GM18498 (cell line): ENCODE data around the gene GRB10.

Source experiments
- ATAC-seq: cut with Tn5 transposase; IDR thresholded peaks from one replicate; pipeline ENCODE4 v1.9.1; 2021; ENCODE audit warnings: mild to moderate bottlenecking, moderate library complexity; ENCODE audit not compliant: unreplicated experiment

Gene GRB10

DNA sequence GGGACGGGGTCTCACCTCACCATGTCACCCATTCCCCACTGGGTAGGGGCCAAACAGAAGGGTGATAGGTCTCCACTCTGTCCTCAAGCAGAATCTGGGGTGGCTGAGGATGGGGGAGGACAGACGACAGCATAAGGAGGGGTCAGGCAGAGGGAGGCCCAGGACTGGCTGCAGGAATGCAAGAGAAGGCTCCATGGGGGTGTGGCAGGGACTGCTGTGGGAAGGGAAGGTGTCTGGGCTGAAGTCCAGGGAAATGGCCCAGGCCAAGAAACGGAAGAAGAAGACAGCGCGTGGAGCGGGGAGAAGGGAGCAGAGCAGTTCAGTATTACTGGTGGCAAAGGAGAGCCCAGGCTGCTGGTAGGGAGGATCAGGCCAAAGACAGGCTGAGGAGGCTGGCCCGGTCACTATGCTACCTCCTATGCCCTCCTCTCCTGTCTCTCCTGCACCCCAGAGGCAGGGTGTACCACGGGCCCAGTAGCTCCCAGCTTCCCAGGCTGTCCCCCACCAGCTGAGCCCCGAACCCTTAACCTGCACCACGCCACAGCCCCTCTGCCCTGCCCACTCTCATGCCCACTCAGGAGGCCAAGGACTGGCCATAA, 60.9 kb downstream of the GRB10 start:
- no peak for ATAC-seq

DNA sequence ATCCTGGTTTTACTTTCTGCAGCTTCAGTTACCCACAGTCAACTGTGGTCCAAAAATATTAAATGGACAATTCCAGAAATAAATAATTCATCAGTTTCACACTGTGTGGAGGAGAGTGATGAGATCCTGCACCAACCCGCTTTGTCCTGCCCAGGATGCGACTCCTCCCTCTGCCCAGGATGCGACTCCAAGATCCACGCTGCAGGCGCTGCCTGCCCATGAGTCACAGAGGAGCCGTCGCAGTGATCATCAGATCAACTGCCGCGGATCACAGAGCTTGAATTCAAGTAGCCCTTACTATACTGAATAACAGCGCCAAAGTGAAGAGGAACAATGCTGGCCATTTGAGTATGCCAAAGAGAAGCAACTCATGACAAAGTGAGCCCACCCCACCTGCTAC, 61.5 kb downstream of the GRB10 start:
- no peak for ATAC-seq

DNA sequence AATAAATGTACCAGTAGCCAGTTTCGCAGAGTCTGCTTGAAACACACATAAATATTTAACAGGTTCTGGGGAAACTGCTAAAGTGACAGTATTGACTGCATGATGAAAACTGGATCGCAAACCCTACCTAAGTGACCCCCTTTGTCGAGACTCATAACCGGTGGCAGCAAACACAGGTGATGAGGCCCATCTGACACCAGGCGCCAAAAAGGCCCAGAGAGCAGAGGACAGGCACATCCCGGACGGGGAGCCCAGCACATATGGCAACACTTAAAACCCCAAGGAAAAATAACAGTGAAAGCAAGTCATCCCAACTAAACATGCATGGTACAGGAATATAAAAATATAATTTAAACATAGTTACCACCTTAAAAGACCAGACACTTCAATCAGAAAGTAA, 62.4 kb downstream of the GRB10 start:
- ATAC-seq, result no peak

DNA sequence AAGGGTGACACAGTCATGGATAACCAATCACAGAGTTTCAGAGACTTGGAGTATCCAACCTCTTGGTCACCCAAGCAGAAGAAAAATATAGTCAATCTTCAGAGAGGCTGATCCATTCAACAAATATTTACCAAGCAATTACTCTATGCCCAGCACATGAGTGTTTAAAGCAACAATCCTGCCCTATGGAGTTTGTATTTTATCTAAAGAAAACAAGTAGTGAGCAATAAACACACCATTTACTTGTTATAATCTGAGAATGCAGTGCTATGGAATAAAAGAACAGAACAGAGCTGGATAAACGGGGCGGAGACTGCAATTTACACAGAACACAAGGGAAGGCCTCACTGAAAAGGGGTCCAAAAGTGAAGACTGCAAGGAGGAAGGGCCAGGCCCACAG, 63.8 kb downstream of the GRB10 start:
- ATAC-seq, result no peak

DNA sequence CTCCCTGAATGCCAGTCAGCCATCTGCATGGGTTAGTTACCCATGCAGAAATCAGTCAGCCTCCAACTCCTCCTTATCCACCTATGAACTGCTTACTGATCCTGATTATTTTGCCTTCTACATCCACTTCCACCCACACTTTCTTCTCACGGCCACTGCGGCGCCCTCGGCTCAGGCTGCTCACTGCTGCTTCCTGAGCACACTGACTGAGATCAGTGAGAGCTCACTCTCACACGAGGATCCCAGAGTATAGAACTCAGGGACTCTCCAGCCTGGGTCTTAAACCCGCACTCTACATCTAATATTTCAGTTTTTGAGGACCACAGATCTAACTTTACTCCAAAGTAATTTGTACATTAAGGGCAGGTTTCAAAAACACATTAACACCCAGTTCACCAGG, 64.4 kb downstream of the GRB10 start:
- ATAC-seq, result no peak

DNA sequence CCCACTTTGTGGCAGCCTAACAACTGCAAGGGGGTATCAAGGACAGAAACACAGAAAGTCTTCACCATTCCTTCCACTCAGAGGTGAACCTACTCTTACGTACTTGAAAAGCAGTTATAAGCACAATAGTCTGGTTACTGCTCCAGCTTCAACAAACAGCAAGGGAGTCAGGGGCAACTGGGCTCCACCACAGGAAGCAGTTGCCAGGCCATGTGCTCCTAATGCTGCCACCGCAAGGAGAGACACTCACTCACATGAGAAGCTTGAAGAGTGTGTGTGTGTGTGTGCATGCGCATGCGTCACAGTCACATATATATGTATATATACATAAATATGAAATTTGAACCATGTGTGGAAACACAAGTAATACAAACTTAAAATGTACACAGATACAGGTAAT, 65.5 kb downstream of the GRB10 start:
- no peak for ATAC-seq

DNA sequence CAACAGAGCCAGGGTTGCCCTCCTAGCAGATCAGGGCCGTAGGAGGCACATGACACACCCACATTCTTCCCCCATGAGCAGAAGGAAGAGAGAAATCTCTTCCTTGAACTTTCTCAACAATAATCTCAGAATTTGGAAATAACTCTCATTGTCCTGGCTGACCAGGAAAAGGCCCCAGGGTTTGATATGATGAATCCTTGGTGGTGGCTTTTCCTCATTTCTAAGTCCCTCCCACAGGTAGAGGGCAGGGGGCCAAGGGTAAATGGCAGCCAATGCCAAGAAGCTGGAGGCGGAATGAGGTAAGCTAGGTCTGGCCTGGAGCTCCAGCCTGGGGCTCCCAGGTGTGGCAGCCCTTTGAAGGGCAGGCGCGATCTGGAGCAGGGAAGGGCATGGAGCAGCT, 67.8 kb downstream of the GRB10 start:
- no peak for ATAC-seq

DNA sequence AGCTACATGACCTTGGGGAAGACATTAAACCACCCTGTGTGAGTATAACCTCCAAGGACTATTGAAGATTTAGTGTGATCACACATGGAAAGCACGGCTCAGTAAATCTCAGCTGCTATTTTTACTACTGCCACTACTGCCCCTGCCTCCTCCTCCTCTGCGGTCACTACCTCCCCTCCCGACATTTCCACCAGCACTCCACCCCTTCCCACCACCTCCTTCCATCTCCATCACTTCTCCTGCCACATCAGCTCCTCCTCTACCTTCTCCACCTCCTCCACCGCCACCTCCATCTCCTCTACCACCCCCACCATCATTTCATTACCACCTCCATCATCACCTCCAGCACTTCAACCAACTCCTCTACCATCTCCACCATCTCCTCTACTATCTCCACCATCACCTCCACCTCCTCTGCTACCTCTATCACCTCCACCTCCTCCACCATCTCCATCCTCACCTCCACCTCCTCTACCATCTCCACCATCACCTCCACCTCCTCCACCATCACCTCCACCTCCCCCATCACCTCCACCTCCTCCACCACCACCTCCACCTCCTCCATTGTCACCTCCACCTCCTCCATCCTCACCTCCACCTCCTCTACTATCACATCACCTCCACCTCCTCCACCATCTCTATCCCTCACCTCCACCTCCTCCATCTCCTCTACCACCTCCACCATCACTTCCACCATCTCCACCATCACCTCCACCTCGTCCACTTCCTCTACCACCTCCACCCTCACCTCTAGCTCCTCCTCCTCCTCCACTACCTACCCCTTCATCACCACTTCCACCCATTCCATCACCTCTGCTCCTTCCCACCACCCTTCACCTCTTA, 69.4 kb downstream of the GRB10 start:
- no peak for ATAC-seq

DNA sequence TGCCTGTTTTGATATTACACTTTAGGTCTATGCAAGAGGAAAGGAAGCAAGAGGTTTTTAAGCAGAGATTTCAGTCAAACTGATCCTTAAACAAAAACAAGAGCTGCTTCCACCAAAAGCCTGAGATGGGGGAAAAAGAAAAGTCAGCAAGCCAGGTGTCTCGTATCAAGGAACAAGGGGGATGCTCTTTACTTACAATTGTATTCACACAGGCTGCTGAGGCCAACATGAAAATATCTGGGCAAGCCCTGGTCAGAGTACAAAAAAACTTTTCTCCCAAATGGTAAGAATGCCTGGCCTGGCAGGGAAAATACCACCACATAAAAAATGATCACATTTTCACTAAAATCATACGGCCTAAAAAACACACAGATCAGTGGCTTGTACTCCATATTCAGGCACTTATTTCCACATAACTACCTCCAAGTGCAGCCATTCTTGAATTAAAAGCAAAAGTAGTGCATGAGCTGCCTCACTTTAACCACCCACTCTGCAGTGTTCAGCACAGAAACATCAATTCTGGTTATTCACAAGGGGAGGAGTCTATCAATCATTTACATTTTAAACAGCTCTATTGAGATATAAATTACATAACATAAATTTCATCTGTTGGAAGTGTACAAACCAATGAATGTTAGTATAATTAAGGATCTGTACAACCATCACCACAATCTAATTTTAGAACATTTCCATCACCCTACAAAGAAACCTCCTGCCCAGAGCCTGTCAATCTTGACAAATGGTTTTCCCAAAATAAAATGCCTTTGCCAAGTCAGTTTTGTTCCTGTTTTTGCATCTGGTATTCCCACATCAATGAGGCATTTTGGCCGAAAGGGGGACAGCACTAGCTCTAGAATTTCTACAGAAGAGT, 70.2 kb downstream of the GRB10 start:
- ATAC-seq, result no peak

DNA sequence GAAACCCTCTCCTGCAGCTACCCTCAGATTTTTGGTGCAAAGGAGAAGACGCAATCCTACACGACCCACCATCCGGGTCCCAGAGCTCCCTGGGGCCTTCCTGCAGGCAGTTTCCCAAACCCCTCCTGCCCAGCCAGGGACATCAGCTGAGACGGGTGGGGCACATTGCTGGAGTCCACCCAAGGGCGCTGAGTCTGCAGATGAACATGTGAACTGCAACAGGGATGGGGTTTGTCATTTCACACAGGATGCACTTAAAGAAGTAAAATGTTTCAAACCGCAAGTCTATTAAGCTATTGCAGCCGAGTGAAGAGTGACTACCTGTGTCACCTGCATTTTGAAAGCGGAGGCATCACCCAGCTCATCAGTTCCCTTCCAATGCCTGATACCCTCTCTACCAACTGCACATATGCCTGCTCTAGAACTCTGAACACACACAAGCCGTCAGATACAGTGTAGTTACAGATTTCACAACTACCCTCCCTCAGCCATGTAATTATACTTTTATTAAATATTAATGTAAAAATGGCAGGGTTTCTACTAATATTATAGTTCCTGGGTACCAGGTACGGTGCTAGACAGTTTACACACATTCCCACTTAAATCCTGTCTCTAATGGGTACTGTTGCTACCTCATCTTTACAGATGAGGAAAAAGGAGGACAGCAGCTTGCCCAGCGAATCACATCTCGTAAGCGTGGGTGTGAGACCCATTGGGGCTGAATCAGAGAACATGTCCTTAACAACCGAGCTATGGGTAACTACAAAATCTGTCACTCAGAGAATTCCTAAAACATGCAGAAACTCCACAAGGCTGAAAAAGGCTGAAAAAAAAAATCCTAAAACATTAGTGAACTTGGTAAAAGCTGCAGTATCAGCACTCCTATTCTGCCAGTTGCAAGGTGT, 71.2 kb downstream of the GRB10 start:
- ATAC-seq, result no peak

DNA sequence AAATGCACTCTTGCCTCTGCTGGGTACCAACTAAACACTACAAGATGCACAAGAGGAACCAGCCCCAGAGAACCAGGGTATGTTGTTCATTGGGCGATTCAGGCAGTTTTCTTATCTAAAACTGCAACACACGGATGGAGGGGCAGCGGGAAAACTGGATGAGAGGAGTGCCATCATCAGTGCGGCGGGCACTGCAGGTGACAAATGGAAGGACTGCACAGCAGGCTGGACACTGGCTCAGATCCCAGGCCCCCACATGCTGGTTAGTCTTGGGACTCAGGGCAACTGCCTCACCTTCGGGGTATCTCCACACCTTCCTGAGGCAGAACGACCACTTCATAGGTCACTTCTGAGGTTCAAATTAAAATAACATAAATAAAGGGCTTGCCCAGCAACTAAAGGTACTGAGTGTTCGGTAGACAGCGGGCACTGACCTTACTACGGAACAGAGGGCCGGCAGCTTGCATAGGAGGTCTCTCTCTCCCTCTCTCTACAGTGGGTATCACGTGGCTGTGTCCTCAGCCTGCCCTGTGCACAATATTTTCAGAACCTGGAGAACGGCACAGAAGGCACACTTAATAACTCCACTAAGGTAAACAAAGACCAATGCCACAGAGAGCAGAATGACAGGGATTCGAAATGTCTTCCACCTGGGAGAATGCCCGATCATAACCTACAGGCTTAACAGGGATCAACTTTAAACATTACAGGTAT, 72.1 kb downstream of the GRB10 start:
- ATAC-seq, result no peak

DNA sequence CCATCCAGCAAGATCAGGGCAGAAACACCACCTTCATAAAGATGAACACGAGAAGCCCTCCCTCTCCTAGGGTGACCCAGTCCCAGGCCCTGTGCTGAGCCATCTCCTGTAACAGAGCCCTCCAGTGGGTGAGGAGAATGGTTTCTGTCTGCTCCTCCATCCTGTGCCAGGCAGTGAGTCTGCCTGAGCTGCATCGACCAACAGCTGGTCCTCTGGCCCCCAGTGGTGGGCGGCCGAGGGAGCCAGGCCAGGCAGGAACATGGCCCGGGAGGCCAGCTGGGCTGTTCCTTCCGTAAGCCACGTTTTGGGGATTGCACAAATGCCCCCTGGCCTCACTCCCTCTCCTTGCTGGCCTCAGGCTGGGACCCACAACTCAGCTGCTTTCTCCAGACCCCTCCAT, 73.5 kb downstream of the GRB10 start:
- ATAC-seq, result no peak

DNA sequence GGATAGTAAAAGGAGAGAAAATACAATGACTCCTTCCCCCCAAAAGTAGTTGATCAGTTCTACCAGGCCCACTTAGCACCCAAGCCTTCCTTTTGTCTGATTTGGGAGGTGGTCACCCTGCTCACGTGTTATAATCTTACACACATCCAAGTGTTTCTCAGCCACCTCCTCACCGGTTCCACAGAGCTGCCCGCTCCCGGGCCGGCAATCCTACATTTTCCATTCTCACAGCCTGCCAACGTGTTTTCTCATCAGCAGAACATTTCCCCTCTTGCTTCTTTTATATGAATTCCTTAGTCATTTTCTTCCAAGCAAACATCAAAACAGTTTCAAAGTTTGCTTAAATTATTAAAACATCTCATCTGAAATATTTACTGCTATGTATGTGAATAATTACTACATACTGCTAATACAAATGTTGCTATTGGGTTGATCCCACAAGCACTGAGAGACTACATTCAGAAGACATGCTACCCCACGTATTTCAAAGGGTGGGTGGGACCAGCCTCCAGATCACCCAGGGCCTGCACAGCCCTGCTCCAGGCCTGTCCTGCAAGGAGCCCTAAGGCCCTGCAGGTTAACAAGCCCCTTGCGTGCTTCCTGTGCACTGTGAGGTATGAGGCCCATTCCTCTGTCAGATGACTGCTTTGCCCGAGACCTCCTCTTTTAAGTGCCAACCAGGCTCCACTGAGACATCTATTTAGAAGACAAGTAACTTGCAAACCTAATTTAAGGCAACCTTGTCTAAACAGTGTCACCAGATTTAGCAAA, 75.3 kb downstream of the GRB10 start:
- no peak for ATAC-seq

DNA sequence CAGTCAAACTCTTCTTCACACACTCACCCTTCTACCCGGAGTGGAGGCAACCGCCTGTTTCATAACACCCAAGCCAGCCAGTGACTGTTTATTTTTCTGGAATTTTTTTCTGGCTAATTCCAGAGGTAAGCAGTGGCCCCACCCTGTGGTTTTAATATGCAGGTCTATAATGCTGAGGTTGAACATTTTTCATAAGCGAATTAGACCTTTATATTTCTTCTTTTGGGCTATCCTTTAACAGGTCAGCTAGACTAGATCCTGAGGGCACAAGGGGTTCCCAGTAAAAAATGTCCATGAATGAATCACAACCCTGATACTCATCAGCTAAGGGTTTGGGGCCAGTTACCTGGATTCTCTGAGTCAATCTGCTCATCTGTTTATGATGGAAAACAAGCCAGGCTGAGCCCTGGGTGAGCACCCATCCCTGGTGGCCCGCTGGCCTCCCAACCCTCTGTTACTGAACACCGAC, 76.2 kb downstream of the GRB10 start:
- no peak for ATAC-seq

DNA sequence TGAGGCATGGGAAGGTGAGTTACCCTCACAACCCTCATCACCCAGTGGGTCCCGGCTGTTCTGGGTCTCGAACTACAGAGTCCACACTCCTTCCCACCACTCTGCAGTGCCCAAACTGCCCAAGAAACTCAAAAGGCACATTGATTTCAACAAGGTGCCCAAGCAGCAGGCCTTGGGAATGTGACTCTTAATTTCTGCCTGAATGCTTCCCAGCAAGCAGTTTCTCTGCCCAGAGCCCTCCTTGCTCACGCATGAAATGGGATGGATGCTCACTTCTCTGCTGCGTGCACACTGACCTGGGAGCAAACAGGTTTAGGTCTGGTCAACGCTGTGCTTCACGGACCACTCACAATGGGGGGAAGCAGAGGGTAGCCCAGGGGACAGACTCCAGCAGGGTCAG, 77.9 kb downstream of the GRB10 start:
- ATAC-seq, result no peak

DNA sequence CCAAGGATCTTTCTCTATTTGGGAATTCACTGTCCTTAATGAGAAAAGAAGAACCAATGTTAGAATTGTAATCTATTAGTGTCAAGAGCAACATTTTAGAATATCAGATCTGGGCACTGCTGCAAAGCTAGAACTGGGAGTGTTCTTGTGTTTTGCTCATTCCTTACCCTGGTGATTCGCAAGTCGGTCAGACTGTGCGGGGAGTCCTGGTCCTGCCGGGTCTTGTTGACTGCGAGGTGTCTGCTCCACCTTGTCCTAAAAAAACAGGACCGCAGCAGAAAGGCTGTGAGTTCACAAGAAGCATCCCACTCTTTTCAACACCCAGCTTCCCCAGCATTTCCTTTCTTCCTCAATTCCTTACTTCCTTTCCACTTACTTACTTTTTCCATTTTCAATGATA, 79.0 kb downstream of the GRB10 start:
- no peak for ATAC-seq

DNA sequence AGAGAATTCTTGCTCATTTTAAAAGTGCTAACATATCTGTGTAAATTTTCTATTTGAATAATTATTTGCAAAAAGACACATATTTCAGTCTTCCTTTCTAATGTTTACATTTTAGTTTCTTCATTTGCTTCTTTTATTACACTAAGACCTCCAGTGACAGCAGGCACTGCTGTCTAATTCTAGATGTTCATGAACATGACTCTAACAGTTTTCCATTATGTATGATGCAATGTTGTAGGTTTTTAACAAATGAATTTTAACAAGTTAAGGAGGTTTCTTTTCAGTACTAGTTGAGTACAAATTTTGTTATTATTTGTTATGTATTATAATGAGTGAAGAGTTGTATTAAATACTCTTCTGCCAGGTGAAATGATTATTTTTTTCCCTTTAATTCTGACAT, 83.6 kb downstream of the GRB10 start:
- ATAC-seq, result no peak

DNA sequence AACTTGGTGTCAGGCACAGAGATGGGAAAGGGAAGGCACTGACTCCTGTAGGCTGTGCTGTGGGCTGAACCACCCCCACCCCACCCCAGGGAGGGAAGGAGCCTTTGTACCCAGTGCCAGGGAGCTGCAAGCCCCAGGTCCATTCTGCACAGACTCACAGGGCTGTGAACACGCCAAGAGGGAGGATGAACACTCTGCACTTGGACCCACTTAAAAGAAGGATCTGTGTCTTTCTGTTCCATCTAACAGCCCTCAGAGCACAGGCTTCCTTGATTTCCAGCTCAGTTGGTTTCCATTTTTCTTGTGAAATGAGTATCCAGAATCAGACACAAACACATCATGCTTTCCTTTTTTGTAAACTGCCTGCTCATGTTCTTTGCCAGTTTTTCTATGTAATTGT, 84.9 kb downstream of the GRB10 start:
- no peak for ATAC-seq
